Non-pigmented ciliary epithelial cell (primary cell): ENCODE results near the gene TMEM217.
"Not testable (repeated sequence)": the region's sequence is repeated elsewhere in the genome, so short reads cannot be mapped to it uniquely, and the experiment has no call there.

Experiments used
- DNase-seq: peaks from one replicate; pipeline ENCODE4 v3.0.0-alpha.2; 2010; ENCODE audit warnings: low read depth

The TMEM217 gene

DNA sequence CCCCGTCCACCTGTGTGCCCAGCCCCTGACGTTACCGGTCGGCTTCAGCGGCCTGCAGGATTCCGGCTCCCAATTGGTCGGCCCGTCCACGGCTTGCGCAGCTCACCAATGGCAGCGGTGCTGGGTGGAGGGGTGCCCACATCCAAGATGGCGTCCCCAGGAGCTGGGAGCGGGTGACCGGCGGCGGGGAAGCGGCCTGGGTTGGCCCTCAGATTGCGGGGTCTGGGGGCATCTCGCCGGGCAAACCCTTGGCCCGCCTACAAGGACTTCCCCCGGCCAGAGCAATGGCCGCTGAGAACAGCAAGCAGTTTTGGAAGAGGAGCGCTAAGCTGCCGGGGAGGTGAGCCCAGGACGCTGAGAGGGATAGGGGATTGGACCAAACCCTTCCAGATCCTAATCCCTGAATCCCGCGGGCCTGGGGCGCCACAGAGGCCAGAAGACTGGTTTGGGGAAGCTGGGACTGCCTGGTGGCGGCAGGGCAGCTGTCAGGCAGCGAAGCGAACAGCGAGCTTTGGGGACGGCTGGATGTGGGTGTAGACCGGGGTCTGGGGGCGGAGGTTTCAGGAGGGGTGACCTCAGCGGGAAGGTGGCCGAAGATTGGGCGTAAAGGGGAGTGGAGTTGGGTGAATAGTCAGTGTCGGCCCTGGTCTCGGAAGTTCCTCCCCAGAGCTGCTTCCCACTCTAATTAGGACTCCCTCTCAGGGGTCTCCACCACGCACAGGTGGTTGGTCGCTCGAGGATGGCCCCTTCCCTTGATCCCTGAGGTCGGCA lies at the start of gene TMEM217, which contains the start of gene TBC1D22B:
TSS of gene TMEM217 (minus strand) at position 511 of the 771 bp plus-strand sequence. CDS start 39,114 bp downstream, outside the sequence.
TSS of gene TBC1D22B (plus strand) at position 139 of the 771 bp plus-strand sequence. CDS start at position 285, 146 bp downstream.
- DNase-seq, result peak; percentile 72

DNA sequence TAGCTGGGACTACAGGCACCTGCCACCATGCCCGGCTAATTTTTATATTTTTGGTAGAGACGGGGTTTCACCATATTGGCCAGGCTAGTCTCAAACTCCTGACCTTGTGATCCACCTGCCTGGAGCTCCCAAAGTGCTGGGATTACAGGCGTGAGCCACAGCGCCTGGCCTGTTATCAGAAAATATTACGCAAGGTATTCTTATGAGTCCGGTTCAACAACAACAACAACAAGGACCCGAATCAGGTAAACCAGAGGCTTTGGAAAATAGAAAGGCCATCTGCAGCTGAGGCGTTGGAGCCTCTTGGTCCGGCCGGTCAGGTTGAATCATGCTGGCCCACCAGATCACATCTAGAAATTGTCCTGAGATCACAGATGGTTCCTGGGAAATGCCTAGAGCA lies 49.5 kb upstream of the TMEM217 start:
- DNase-seq, result not testable (repeated sequence)

- DNase-seq, result no peak
These were observed 48.8 kb upstream of the TMEM217 start for GRCh38 chr6:37306624-37307222.

DNA sequence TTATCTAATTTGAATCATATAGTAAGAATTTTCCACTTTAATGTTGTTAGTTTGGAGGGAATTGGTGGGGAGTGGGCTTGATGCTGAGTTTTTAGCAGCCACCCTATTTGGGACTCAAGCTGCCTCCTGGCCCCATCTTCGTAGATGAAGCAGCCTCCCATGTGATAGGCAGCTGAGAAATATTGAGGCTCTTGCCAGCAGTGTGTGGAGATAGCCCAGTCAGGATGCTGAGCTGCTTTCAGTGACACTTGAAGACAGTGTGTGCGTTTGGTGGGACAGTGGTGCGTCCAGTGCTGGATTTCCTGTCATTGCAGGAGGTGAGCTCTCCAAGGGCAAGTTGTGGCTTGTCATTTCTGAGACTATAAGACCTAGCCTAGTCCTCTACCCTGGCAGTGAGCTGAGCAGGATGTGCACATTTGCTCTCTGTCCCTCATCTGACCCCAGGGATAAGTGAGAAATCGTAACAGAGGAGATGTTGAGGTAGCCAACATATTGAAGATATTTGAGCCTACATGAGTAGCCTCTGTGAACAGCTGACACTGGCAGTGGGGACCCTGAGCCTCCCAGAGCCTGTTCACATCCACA lies 48.0 kb upstream of the TMEM217 start:
- DNase-seq, result no peak

DNA sequence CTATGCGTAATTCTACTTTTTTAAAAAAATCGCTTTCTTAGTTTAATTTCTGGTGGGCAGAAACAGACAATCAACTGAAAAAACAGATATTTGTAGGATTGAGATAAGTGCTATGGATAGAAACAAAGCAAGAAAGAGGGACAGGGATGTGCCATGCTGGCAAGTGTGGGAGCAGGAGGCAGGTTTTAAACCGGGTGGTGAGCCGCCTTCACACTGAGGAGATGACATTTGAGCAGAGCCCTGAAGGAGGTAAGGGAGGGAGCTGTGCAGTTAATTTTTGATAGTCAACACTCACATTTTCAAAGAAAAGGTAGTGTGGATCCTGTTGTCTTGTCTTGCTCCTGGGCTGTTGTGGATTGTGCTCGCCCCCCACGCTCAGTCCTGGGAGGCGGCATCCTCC lies 46.8 kb upstream of the TMEM217 start:
- no peak for DNase-seq

GRCh38 chr6:37303891-37304503 lies 46.1 kb upstream of the TMEM217 start:
- DNase-seq, result no peak

DNA sequence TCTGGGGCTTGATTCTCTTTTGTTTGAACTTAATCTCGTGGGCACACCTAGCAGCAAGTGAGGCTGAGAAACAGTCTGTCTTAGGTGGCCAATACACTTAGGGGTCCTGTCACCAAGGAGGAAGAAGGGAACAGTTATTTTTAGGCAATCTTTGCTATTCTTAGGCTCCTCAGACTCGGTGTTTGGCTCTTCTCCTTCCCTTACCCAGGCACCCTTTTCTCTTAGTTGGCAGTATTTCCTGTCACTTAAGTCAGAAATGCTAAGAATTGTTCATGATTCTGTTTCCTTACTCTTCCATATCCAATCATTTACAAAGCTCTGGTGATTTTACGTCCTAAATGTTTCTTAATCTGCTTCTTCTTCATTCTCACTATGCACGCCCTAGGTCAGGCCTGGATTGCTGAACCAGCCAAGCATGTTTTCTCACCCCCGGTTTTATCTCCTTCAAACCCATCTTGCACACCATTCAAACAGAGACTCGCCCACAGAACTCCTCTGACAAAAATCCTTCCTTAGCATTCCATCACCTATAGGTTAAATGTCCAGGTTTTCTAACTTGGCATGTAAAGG lies 45.2 kb upstream of the TMEM217 start:
- DNase-seq, result no peak

DNA sequence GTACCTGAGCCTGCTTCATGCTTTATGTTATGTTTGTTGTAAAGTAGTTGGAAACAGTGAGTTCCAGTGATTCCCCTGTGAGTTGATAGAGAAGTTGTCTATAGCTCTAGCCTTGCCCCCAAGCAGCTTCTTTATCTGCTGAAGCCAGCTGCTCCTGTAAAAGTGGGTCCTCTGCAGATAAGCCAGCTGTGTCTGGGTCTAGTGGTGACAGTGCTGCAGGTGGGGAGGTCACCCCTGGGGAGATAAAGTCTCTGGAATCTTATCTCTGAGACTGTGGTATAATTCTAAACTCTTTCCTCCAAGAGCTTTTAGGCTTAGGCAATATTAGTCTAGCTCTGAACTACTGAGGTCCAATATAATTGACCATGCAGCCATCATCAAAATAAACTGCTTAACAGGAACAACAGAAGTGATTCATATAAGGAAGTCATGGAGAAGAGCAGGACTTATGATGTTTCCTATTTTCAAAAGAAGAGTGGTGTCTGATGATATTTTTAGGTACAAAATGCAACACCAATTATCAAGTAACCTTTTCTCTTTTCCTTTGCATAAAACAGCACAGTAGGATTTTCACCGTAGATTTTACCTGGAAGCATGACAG lies 44.2 kb upstream of the TMEM217 start:
- DNase-seq, result no peak

GRCh38 chr6:37299990-37300389 lies 42.0 kb upstream of the TMEM217 start:
- DNase-seq, result no peak

DNA sequence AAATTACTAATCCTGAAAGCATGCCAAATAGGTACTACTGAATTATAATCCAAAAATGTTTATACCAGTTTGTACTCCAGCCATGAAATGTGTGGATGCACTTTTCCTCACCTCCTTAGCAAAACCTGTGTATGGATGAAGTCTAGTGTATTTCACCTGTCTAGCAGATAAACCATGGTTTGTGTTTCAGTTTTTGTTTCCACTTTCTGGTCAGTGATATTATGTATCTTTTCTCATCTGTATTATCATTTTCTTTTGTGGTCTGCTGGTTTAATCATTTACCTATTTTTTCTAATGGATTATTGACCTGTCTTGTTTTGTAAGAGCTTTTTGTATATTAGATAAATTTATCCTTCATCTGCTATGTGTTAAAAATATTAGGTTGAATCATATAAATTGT lies 41.0 kb upstream of the TMEM217 start:
- no peak for DNase-seq

DNA sequence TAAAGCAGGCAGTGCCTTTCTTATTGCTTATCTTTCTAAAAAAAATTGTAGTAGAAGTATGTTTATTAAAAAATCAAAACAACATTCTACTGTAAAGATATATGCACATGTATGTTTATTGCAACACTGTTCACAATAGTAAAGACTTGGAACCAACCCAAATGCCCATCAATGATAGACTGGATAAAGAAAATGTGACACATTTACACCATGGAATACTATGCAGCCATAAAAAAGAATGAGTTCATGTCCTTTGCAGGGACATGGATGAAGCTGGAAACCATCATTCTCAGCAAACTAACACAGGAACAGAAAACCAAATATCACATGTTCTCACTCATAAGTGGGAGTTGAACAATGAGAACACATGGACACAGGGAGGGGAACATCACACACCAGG lies 39.7 kb upstream of the TMEM217 start:
- not testable (repeated sequence) for DNase-seq

DNA sequence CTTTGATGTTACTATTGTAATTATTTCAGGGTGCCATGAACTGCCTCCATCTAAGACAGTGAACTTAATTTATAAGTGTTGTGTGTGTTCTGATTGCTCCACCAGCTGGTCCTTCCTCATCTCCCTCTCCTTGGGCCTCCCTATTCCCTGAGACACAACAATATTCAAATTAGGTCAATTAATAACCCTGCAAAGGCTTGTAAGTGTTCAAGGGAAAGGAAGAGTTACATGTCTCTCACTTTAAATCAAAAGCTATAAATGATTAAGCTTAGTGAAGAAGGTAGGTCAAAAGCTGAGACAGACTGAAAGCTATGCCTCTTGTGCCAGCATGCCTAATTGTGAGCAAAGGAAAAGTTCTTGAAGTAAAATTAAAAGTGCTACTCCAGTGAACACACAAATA lies 35.5 kb upstream of the TMEM217 start:
- no peak for DNase-seq

GRCh38 chr6:37289931-37290330 lies 32.0 kb upstream of the TMEM217 start:
- no peak for DNase-seq

DNA sequence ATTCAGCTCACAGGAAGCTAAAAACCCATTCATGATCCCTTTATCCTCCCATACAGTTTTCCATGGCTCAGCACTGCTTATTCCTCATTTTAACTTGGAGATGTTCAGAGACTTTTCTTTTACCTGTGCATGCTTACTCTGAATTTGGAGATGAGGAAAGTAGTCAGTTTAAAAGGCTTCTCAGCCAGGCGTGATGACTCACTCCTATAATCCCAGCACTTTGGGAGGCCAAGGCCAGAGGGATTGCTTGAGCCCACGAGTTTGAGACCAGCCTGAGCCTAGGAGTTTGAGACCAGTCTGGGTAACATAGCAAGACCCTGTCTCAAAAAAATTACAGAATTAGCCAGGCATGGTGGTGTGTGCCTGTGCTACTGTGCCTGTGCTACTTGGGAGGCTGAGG lies 30.3 kb upstream of the TMEM217 start:
- DNase-seq, result no peak

DNA sequence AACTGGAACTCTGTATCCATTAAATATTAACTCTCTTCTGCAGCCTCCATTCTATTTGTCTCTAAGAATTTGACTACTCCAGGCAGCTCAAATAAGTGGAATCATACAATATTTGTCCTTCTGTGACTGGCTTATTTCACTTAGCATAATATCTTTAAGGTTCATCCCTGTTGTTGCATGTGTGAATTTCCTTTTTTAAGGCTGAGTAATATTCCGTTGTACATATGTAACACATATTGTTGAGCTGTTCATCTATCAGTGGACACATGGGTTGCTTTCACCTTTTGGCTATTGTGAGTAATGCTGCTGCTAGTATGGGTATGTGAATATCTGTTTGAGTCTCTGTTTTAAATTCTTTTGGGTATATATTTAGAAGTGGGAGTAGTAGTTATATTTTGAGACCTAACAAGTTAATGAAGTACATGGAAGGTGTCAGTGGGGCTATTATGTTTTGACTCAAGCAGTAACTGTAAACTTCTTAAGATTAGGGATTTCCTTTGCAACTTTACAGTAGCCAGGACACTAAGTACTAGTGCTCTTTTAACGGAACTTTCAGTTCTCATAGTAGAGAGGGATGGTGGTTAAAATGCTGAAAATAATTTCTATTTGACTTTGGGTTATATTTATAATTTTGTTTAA lies 29.7 kb upstream of the TMEM217 start:
- DNase-seq, result no peak

- DNase-seq, result no peak
These were observed 27.9 kb upstream of the TMEM217 start for GRCh38 chr6:37285861-37286311.

- no peak for DNase-seq
These were observed 26.8 kb upstream of the TMEM217 start for GRCh38 chr6:37284781-37285180.

DNA sequence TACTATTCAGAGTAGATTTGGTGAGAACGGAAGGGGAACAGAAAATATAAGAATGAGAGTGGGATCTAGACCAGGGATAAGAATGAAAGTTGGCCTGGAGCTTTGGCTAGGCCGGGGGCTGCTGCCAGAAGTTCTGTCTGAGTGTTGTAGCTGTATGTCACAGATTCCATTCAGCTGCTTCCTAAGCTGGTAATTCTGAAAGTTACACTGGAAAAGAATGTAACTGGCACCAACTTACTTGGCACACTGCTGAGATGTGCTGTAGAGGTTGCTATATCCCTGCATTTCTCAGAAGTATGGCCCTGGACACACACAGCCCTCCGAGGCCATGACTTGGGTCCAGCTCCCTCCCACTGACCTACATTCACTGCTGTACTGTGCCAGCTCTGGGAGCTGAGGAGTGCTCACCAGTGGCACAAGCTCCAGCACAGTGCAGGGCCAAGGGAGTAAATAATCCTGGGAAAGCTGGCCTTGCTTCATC lies 25.8 kb upstream of the TMEM217 start:
- no peak for DNase-seq

GRCh38 chr6:37283268-37283667 lies 25.3 kb upstream of the TMEM217 start:
- no peak for DNase-seq

- no peak for DNase-seq
These were observed 24.4 kb upstream of the TMEM217 start for GRCh38 chr6:37282371-37282770.

DNA sequence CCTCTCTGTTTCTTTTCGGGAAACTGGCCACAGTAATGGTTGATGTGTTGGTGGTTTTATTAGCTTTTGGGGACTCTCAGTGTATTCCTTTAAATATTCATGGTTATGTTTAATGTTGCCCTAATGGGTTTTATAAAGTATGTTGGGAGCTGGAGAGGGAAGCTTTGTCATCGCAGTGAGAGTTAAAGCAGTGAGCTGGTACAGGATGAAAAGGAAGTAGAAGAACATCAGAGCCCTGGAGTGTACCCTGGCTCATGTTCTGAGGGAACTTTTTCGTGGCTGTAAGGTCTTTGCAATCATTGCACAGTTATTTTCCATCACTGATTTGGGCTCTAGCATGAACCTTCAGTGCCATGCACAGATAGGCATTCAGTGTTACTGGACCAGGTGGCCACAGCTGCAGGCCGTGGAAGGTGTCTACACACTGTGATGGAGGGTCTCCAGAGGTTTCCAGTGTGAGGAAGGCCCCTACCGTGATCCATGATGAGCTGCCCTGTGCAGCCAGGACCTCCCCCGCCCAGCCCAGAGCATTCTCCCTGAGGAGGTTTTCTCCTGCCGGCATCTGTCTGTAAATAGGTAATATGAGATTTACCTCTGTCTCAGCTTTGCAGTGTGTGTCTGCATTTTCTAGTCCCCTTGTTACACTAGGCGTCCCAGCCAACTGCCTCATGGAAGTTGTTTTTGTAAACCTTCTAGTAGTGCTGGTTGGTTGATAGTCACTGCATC lies 22.4 kb upstream of the TMEM217 start:
- no peak for DNase-seq
